GM18508 (cell line): ENCODE measurements around the gene YLPM1.

Experiments used
- ATAC-seq: cut with Tn5 transposase; IDR thresholded peaks from one replicate; pipeline ENCODE4 v1.9.1; 2021; ENCODE audit warnings: moderate number of reproducible peaks; ENCODE audit not compliant: insufficient read depth, unreplicated experiment

The YLPM1 gene

GRCh38 chr14:74865156-74865555 is 102.0 kb downstream of the YLPM1 start:
- ATAC-seq: no peak

GRCh38 chr14:74866708-74867389 is 103.7 kb downstream of the YLPM1 start:
- no peak for ATAC-seq

- ATAC-seq: no peak
Observed at GRCh38 chr14:74867673-74868072, 104.6 kb downstream of the YLPM1 start.

GRCh38 chr14:74868739-74869138 is 105.6 kb downstream of the YLPM1 start:
- no peak for ATAC-seq

- no peak for ATAC-seq
Observed at GRCh38 chr14:74871819-74872218, 108.7 kb downstream of the YLPM1 start.

GRCh38 chr14:74875204-74875603 is 112.1 kb downstream of the YLPM1 start:
- no peak for ATAC-seq

- ATAC-seq: no peak
Observed at GRCh38 chr14:74875941-74876913, 113.1 kb downstream of the YLPM1 start, which contains the start of gene PROX2. Gene PROX2, minus strand, starts transcription at chr14:74876145. Its CDS starts 12,311 bp downstream, at chr14:74863834.

GRCh38 chr14:74879427-74880182 is 116.5 kb downstream of the YLPM1 start:
- ATAC-seq: no peak

- ATAC-seq: peak; percentile 61
Observed at GRCh38 chr14:74881431-74882102, 118.5 kb downstream of the YLPM1 start, which contains the start of gene DLST. Gene DLST, plus strand, starts transcription at chr14:74881916. Its CDS starts 38 bp downstream, at chr14:74881954.

GRCh38 chr14:74882103-74882920 is 119.2 kb downstream of the YLPM1 start:
- ATAC-seq: peak; percentile 15
